Endothelial cell (in vitro differentiated cells): Measurements from ENCODE around the gene TPRG1. TPM values are rescaled to one million over a fixed set of nuclear protein-coding genes. Genes with fewer than 3 reads are reported as not detected.

Experiments
- DNase-seq: peaks from one replicate; pipeline ENCODE4 v3.0.0; 2021; ENCODE audit warnings: low spot score
- H3K27ac Mint-ChIP-seq: one replicate; pipeline ENCODE4 v1.8.0; 2021; ENCODE audit warnings: mixed read lengths, inconsistent platforms; ENCODE audit not compliant: unreplicated experiment
- H3K27me3 Mint-ChIP-seq: one replicate; pipeline ENCODE4 v1.8.0; 2021; ENCODE audit warnings: mild to moderate bottlenecking, moderate library complexity, mixed read lengths, inconsistent platforms; ENCODE audit not compliant: unreplicated experiment
- H3K36me3 Mint-ChIP-seq: one replicate; pipeline ENCODE4 v1.8.0; 2021; ENCODE audit warnings: mild to moderate bottlenecking, low read depth, mixed read lengths, inconsistent platforms; ENCODE audit not compliant: unreplicated experiment
- H3K4me1 Mint-ChIP-seq: one replicate; pipeline ENCODE4 v1.8.0; 2021; ENCODE audit warnings: mild to moderate bottlenecking, mixed read lengths, inconsistent platforms; ENCODE audit not compliant: unreplicated experiment
- H3K4me3 Mint-ChIP-seq: one replicate; pipeline ENCODE4 v1.8.0; 2021; ENCODE audit warnings: mild to moderate bottlenecking, mixed read lengths, inconsistent platforms; ENCODE audit not compliant: unreplicated experiment
- H3K9me3 Mint-ChIP-seq: one replicate; pipeline ENCODE4 v1.8.0; 2021; ENCODE audit warnings: mixed read lengths, inconsistent platforms; ENCODE audit not compliant: unreplicated experiment
- CTCF ChIP-seq: fragments of 200-600 bp; sonication (generic); IDR thresholded peaks from one replicate; pipeline ENCODE4 v1.5.0; 2021; ENCODE audit warnings: antibody characterized with exemption; ENCODE audit not compliant: unreplicated experiment
- total RNA-seq: library from RNA; stranded (reverse); fragmentation: NEBNext Ultra II Directional; extraction: Animal tissue kit (Norgen Biotek cat#: 25700); gene quantifications from one replicate; pipeline ENCODE4 v1.2.1, GENCODE V29; 2021; ENCODE audit not compliant: unreplicated experiment

Gene TPRG1
- total RNA-seq, 1 donor from 2014 or later = 2.1 TPM

GRCh38 chr3:189235214-189235613, 63.4 kb downstream of the TPRG1 start:
- Mint-ChIP-seq H3K27me3 (peaks cover 1% of the 10 kb centered on the region), H3K36me3 (no peaks in the 10 kb centered on the region)
- no peak for TF ChIP-seq CTCF

GRCh38 chr3:189236352-189236751, 64.6 kb downstream of the TPRG1 start:
- Mint-ChIP-seq H3K9me3 (no peaks in the 10 kb centered on the region), H3K36me3 (no peaks in the 10 kb centered on the region), H3K27me3 (no peaks in the 10 kb centered on the region), H3K27ac (no peak overlapping the region), H3K4me1 (peaks cover 11% of the 10 kb centered on the region), H3K4me3 (no peak overlapping the region)
- TF ChIP-seq CTCF = no peak
- no peak for DNase-seq

More at GRCh38 chr3:189235214-189235613, 63.4 kb downstream of the TPRG1 start:
- Mint-ChIP-seq H3K27ac (no peak overlapping the region), H3K4me3 (no peak overlapping the region), H3K9me3 (no peaks in the 10 kb centered on the region), H3K4me1 (peaks cover 11% of the 10 kb centered on the region)
- no peak for DNase-seq

GRCh38 chr3:189237526-189237925, 65.8 kb downstream of the TPRG1 start:
- peaks cover 5% of the 10 kb centered on the region for H3K4me1 Mint-ChIP-seq
- no peak overlapping the region for H3K4me3 Mint-ChIP-seq
- H3K27me3 Mint-ChIP-seq = no peaks in the 10 kb centered on the region
- TF ChIP-seq CTCF = no peak
- H3K27ac Mint-ChIP-seq = no peak overlapping the region
- H3K36me3 Mint-ChIP-seq = no peaks in the 10 kb centered on the region
- DNase-seq = no peak
- no peaks in the 10 kb centered on the region for H3K9me3 Mint-ChIP-seq

- Mint-ChIP-seq H3K9me3 (no peaks in the 10 kb centered on the region), H3K27me3 (peaks cover 1% of the 10 kb centered on the region), H3K27ac (no peak overlapping the region), H3K4me3 (no peak overlapping the region), H3K36me3 (no peaks in the 10 kb centered on the region), H3K4me1 (no peaks in the 10 kb centered on the region)
- TF ChIP-seq CTCF = no peak
- DNase-seq = no peak
Observed at GRCh38 chr3:189238071-189238470, 66.3 kb downstream of the TPRG1 start.

GRCh38 chr3:189239616-189240015, 67.8 kb downstream of the TPRG1 start:
- no peak overlapping the region for H3K4me3 Mint-ChIP-seq
- no peaks in the 10 kb centered on the region for H3K36me3 Mint-ChIP-seq
- no peak for TF ChIP-seq CTCF
- no peak for DNase-seq
- peaks cover 4% of the 10 kb centered on the region for H3K9me3 Mint-ChIP-seq
- no peaks in the 10 kb centered on the region for H3K4me1 Mint-ChIP-seq
- H3K27ac Mint-ChIP-seq = no peak overlapping the region
- peaks cover 1% of the 10 kb centered on the region for H3K27me3 Mint-ChIP-seq
